ENCODE data around the gene TCP10L.

DNA sequence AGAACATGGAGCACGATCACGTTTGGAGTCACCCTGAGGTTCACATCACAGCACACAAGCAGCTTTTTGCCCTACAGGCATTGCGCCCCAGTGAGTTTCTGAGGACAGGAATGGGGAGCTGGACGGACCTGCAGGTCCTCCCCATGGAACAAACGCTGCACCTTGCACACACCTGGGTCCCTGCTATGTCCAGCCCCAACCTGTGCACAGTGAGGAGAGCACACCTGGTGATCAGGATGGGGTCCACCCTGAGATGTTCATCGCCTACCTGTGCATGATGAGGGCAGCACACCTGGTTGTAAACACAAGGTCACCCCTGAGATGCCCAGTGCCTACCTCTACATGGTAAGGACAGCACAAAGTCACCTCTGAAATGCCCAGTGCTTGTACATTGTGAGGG lies 45.9 kb downstream of the TCP10L start:
- TF ChIP-seq, protein P1, sequence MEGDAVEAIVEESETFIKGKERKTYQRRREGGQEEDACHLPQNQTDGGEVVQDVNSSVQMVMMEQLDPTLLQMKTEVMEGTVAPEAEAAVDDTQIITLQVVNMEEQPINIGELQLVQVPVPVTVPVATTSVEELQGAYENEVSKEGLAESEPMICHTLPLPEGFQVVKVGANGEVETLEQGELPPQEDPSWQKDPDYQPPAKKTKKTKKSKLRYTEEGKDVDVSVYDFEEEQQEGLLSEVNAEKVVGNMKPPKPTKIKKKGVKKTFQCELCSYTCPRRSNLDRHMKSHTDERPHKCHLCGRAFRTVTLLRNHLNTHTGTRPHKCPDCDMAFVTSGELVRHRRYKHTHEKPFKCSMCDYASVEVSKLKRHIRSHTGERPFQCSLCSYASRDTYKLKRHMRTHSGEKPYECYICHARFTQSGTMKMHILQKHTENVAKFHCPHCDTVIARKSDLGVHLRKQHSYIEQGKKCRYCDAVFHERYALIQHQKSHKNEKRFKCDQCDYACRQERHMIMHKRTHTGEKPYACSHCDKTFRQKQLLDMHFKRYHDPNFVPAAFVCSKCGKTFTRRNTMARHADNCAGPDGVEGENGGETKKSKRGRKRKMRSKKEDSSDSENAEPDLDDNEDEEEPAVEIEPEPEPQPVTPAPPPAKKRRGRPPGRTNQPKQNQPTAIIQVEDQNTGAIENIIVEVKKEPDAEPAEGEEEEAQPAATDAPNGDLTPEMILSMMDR (IDR thresholded peaks at IDR 0.05), result no peak
- TF ChIP-seq POLR2A (IDR thresholded peaks at IDR 0.05), result no peak
- TF ChIP-seq POLR2AphosphoS5 (IDR thresholded peaks at IDR 0.05; ENCODE audit: insufficient read depth in 1 of 2, low read depth in 1 of 2), result no peak
